ENCODE data around the gene CENPM.

Gene CENPM

GRCh38 chr22:41912338-41913039 lies 34.5 kb downstream of the CENPM start:
- no peak for DNase-seq

DNA sequence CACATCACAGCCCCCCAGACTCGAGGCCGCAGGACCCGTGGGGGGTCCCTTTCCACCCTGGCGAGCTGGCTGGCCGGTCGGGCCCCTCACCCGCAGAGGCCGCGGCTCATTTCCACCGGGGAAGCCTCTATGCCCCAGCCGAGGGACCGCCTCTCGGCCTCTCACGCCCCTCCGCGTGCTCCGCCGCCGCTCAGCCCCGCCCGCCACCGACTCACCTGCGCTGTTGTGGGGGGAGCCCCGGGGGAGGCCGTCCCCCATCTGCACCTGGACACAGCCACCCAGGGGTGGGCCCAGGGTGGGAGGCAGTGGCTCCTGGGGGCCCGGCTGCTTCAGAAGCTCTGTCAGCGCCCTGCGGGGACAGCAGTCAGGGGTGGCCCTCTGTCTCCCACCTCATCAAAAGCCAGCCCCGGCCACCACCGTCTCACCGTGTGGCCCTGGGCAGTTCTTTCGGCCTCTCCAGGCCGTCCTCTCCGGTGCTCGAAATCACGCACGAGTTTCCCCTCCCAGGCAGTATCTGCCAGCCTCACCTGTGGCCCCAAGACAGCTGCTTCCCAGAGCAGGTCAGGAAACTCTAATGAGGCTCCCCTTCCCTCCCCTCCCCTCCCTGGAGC lies 35.8 kb downstream of the CENPM start:
- no peak for DNase-seq

GRCh38 chr22:41910050-41911000 lies 36.6 kb downstream of the CENPM start:
- no peak for DNase-seq

DNA sequence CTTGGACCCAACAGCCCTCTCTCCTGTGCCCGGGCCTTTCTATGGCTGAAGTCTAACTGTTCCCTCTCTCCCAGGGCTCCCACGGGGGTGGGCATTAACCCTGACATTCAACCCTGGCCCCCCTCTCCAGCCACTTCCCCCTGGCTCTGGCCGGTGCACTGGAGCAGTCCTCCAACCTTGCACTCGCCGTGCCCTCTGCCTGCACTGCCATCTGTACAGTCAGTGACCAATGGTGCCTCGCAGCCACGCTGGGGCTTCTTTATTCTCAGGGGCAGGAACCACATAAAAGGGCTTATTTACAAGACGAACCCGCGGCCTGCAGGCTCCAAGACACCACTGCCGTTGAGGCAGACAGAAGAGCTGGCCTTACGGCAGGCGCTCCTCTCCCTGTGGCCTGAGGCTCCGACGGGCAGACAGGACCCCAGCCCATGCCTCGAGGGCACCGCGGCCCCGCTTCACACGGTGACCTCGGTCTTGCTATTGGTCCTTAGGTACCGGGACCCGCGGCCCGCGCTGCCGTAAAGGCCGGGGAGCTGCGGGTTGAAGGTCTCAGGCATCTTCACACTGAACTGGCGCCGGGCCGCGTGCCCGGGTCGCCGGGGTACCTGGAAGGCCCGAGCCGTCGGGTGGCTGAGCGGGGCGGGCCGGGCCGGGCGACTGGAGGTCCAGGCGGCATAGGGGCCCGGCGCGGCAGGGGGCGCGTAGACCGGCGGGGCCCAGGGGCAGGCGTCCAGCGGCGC lies 37.5 kb downstream of the CENPM start:
- DNase-seq: no peak

GRCh38 chr22:41908411-41909309 lies 38.3 kb downstream of the CENPM start:
- DNase-seq: no peak

DNA sequence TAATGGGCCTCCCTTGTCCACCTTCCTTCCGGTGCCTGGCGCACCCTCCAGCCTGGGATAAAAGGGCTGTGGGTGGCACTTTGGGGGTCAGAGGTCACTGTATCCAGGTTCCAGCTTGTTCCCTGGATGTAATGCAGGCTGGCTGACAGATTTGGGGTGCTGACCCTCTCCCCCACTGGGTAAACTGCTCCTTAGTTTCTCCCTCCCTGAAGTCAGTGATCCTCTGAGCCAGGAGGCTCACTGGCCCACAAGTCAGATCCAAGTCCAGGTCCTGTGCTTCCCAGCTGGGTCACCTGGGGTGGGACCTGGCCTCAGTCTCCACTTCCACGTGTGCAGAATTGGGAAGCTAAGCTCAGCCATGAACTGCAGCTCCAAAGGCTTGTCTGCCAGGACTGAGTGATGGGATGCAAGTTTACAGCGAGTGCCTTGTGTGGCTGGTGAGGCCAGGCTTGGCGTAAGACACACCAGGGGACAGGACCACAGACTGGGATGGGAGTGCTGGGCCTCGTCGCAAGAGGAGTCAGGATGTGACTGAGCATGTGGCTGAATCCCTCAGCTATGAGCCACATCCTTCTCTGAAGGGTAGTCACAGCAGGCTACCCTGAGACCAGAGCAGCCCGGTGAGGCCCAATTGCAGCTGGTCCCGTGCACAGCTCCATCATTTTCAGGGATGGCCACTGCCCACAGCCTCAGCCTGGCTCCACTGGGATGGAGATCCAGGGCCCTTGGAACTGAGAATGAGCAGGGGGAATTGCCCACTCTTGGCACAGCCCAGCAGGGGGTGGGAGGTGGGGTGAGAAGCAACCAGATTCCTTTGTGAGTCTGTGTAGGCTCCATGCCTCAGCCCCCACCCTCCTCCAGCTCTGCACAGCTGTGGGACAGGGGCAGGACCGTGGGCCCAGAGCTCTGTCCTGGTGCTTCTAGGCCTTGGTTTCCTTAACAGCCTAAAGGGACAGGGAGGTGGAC lies 39.2 kb downstream of the CENPM start:
- no peak for DNase-seq

DNA sequence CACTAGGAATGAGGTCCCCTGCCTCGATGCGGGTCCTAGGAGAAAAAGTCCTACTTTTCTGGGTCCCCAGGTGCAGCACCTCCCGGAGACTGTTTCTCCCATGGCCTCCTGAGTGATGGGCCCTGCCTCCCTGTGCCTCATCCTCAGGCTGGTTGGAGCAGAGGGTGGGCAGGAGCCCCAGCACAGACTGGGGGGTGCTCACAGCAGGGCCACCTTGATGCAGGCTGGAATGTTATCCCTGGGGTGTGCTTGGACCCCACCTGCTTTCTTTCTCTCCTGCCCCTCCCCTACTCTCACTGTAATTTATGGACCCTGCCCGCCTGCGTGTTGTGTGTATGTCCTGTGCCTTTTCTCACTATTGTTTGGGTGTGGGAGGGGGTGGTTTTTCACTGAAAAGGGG lies 40.1 kb downstream of the CENPM start:
- DNase-seq: no peak

DNA sequence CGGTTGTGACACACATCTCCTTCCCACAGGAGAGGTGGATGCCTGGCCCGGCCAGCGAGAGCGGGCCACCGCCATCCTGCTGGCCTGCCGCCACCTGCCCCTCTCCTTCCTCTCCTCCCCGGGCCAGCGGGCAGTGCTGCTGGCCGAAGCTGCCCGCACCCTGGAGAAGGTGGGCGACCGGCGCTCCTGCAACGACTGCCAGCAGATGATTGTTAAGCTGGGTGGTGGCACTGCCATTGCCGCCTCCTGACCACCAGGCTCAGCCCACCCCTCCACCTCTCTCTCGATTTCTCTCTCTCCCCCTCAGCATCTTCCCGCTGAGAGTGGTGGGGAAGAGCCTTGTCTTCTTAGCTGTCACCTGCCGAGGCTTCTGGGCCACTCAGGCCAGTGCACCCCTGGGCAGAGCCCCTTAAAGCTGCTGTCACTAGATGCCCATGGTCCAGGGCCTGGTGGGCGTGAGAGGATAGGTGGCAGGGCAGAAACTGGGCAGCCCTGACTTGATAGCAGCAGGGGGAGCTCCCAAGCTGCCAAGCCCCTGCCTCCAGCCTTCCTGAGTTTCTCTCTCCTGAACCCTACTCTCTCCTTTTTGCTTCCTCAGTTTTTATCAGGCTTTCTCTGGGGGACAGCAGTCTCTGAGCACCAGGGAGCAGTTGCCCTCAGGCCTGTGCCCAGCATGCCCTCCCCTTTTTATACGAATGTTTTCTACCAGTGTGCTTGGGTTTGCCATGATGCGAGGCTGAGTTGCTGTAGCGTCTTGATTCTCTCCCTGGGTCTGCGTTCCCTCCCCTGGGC lies 41.3 kb downstream of the CENPM start:
- no peak for DNase-seq

GRCh38 chr22:41904450-41905410 lies 42.2 kb downstream of the CENPM start:
- no peak for DNase-seq

- DNase-seq: no peak
These were observed 44.0 kb downstream of the CENPM start for GRCh38 chr22:41902932-41903421.

GRCh38 chr22:41902016-41902415 lies 44.9 kb downstream of the CENPM start:
- DNase-seq: no peak

DNA sequence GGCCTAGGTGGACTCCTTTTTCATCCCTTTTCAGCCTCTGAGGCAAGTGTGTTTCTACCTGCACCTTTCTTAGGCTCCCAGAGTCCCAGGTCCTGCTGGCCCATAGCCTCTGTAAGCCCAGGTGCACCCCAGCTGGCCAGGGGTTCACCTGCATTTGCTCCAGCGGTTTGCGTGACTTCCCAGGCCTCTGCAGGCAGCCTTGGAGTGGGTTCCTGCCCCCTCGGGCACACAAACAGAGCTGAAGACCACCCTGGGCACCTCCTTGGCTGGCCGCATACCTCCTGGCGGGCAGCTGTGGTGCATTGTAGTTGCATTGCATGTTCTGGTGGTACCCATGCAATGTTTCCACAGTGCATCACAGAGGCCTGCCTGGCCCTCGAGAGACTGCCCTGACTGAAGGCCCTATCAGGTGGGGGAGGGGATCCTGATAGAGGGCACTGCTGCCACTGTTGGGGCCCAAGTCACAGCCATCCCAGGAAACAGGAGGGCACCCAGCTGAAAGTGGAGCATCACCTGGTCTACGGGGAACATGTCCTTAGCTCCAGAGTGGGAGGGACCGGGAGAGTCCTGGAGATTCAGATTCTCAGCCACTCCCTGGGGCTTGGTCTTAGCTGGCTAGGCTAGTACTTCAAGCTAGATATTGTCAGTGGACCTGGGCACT lies 46.2 kb downstream of the CENPM start:
- no peak for DNase-seq

- DNase-seq: no peak
These were observed 46.8 kb downstream of the CENPM start for GRCh38 chr22:41899992-41900651.

DNA sequence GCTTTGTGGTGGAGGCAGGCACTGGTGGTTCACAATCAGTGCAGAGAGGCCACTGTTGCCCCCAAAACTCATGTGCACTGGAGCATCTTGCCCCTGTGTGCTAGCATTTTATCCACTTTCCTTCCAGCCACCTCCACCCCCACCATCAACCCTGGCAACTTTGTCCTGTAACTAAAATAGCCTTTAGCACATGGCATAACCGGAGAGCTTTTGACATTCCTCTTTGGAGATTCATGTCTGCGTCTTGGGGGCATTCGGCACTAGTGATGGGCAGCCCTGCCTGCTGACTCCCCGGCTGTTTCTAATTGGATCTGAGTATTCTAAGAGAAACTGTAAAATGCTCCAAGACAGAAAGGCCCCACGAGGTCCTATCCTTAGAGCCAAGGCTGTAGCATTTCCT lies 47.8 kb downstream of the CENPM start:
- no peak for DNase-seq

DNA sequence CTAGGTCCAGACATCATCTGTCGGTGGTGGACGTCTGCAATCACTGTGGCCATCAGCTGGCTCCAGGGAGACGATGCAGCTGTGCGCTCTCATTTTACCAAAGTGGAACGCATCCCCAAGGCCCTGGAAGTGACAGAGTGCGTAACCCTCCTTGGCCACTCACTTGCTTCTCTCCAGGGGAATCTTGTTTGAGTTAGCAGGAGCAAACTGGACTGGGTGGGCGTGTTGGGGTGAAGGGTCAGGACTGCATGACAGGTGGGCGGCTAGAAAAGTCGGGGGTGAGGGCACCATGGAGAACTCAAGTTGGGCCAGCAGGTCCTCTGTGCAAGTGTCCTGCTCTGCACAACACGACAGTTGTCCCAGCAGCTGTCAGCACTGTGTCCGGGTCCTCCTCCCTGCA lies 48.3 kb downstream of the CENPM start:
- DNase-seq: no peak

DNA sequence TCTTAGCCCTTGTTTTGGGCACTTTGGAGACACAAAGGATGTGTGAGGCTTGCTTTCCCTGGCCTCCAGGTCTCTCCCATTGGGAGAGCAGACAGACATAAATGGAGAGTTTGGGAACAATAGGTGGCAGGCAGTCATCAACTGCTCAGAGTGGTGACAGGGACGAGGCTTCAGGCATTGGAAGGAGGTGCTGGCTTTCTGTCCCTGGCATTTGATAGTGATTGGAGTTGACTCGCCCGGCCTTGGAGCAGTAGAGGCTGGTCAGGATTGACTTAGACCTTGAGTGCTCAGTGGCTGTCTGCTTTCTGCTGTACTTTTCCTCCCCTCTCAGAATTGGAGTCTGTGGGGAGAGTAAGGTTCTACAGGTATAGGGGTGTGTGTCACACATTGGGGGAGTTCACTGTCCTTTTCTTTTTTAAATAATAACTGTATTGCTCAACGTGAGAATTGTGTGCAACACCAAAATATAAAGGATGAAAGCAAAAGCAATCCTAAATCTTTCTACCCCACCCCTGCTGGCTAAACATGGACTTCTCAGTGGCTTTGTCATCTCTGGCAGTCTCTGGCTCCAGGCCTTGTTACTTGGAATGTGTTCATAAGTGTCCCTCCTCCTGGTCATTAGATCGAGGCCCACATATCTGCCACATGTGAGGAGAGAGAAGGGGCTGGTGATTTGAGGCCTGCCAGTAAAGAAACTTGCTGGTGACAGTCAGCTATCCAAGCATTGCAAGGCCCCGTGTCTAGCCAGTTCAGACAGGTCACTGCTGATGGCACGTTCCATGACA lies 53.2 kb downstream of the CENPM start:
- no peak for DNase-seq
